Heart left ventricle (tissue), 16 donors: ENCODE results near the gene CDC14B. TPM values are rescaled to one million over a fixed set of nuclear protein-coding genes. Genes with fewer than 3 reads are reported as not detected.

Experiments
- ATAC-seq, 4 donors: fragments of 200-7000 bp; cut with Tn5 transposase; one replicate each; pipeline ENCODE4 v1.9.1; 2020 to 2022; ENCODE audit warnings: moderate library complexity in 4 of 4, mild to moderate bottlenecking in 3 of 4, moderate number of reproducible peaks in 1 of 4
- DNase-seq, 5 donors: peaks; one replicate each; pipeline ENCODE4 v3.0.0-alpha.2; 2020
- H3K27ac ChIP-seq, 12 donors: fragments of 200-600 bp; sonication (generic) in 4 of 12; one replicate each; pipeline versions ENCODE4 v1.5.0 to v1.8.0; 2016 to 2022; ENCODE audit warnings: mild to moderate bottlenecking in 2 of 12
- H3K27me3 ChIP-seq, 9 donors: fragments of 200-600 bp; sonication (generic) in 2 of 9; one replicate each; pipeline versions ENCODE4 v1.5.1 to v1.8.0; 2016 to 2022; ENCODE audit warnings: mild to moderate bottlenecking in 3 of 9
- H3K36me3 ChIP-seq, 9 donors: fragments of 200-600 bp; sonication (generic) in 2 of 9; one replicate each; pipeline versions ENCODE4 v1.5.0 to v1.8.0; 2018 to 2022; ENCODE audit warnings: mild to moderate bottlenecking in 2 of 9
- H3K4me1 ChIP-seq, 12 donors: fragments of 200-600 bp; sonication (generic) in 4 of 12; one replicate each; pipeline versions ENCODE4 v1.5.0 to v1.8.0; 2016 to 2022; ENCODE audit warnings: mild to moderate bottlenecking in 3 of 12
- H3K4me3 ChIP-seq, 12 donors: fragments of 200-600 bp; sonication (generic) in 4 of 12; one replicate each; pipeline versions ENCODE4 v1.5.0 to v1.8.0; 2017 to 2022; ENCODE audit warnings: mild to moderate bottlenecking in 9 of 12, moderate library complexity in 4 of 12
- H3K9me3 ChIP-seq, 12 donors: fragments of 200-600 bp; sonication (generic) in 4 of 12; one replicate each; pipeline versions ENCODE4 v1.5.0 to v1.8.0; 2016 to 2022; ENCODE audit warnings: mild to moderate bottlenecking in 1 of 12
- POLR2A ChIP-seq, 2 donors: fragments of 450-650 bp; IDR thresholded peaks; one replicate each; pipeline ENCODE4 v1.6.1; 2017; ENCODE audit warnings: antibody characterized with exemption in 2 of 2, mild to moderate bottlenecking in 2 of 2, moderate library complexity in 2 of 2
- WGBS, 4 donors: extraction: QIAGEN DNeasy Blood & Tissue Kit in 2 of 4; methylation state at CpG; one replicate each; pipeline versions ENCODE4 v1.1.5 to v1.1.7; 2013 to 2018; 5-methylcytosine and 5-hydroxymethylcytosine counted together
- intact Hi-C, 10 donors: fragments of 100-400 bp; cut with DNase I; formaldehyde crosslinking; loops; one replicate each; pipeline versions ENCODE4 v1.11.1 to v1.14.2; 2022
- polyA plus RNA-seq, 2 donors: library from polyadenylated mRNA; stranded (reverse); fragments of 200-250 nt; gene quantifications; one replicate each; pipeline ENCODE4 v1.2.3, GENCODE V29; 2013
- total RNA-seq, 9 donors: library from RNA; depleted of rRNA in 2 of 9; stranded (reverse); fragments of >200 nt in 2 of 9; fragmentation: NEBNext Ultra II Directional in 3 of 9; extraction: Animal tissue kit (Norgen Biotek cat#: 25700) in 3 of 9; gene quantifications; one replicate each; pipeline versions ENCODE4 v1.1.0 to v1.2.4, GENCODE V29; 2016 to 2023
- TF ChIP-seq, protein P1 (sequence below), 12 donors: fragments of 200-600 bp; sonication (generic) in 4 of 12; IDR thresholded peaks; one replicate each; pipeline versions ENCODE4 v1.5.0 to v1.8.0; 2018 to 2022; ENCODE audit warnings: antibody characterized with exemption in 12 of 12, mild to moderate bottlenecking in 5 of 12
- donor health status: ischemic (EF 13 %, LVEDD 7.1; RV severe dilation, severe dysfunction).
- donor health status: healthy with polysubstance abuse.
- donor health status: DM: no; HTN: yes; CAD: no.
- donor health status: DM: no; HTN: no; CAD: no.
- donor health status: ischemic (EF 25% LVEDD 6.9; RV normal size, moderate dysfunction).
- donor health status: ischemic (EF 25% LVEDD 5.7; RV mildly dilated, moderate dysfunction).
- donor health status: healthy.
- donor health status: DM: yes; HTN: yes; CAD: no.
- donor health status: ischemic (EF 35%, LVEDD 5.7; RV mildly dilated, moderate dysfunction).
- donor health status: nonischemic (EF 11% LVEDD 7.7; RV severe dilation, severe dysfunction).
- donor health status: DM: yes; HTN: yes; CAD: no.
- donor health status: PGD.
- donor health status: ischemic (EF 29% LVEDD 5.4; RV normal size, mild dysfunction).
- donor health status: nonischemic (EF 23%, LVEDD 6.1; RV moderate dilation, normal function).

CDC14B gene
- total and polyA plus RNA-seq, 11 donors = 5.1 to 37.0 (median 23.7) TPM

- ATAC-seq (no peak), DNase-seq (no peak)
- peaks cover 0 to 35% (median 10%) of the 10 kb centered on the region in 12 donors for H3K4me1 ChIP-seq
- H3K4me3 ChIP-seq = no peak overlapping the region
- peaks cover 0 to 21% (median 0%) of the 10 kb centered on the region in 9 donors for H3K36me3 ChIP-seq
- WGBS, 4 donors = 66 to 82% (median 74%) methylated on average over 6 of the region's 6 CpGs
- H3K9me3 ChIP-seq = no peaks in the 10 kb centered on the region
- intact Hi-C loops = no loop called here
- no peak for TF ChIP-seq POLR2A (IDR thresholded peaks at IDR 0.05)
- TF ChIP-seq, protein P1, sequence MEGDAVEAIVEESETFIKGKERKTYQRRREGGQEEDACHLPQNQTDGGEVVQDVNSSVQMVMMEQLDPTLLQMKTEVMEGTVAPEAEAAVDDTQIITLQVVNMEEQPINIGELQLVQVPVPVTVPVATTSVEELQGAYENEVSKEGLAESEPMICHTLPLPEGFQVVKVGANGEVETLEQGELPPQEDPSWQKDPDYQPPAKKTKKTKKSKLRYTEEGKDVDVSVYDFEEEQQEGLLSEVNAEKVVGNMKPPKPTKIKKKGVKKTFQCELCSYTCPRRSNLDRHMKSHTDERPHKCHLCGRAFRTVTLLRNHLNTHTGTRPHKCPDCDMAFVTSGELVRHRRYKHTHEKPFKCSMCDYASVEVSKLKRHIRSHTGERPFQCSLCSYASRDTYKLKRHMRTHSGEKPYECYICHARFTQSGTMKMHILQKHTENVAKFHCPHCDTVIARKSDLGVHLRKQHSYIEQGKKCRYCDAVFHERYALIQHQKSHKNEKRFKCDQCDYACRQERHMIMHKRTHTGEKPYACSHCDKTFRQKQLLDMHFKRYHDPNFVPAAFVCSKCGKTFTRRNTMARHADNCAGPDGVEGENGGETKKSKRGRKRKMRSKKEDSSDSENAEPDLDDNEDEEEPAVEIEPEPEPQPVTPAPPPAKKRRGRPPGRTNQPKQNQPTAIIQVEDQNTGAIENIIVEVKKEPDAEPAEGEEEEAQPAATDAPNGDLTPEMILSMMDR (IDR thresholded peaks at IDR 0.05) = no peak
- peak overlapping the region in 5 of 12 donors; percentile 5 to 39 (median 35) for H3K27ac ChIP-seq
- no peaks in the 10 kb centered on the region for H3K27me3 ChIP-seq
Measured at GRCh38 chr9:96502539-96503373, 116.9 kb downstream of the CDC14B start.

DNA sequence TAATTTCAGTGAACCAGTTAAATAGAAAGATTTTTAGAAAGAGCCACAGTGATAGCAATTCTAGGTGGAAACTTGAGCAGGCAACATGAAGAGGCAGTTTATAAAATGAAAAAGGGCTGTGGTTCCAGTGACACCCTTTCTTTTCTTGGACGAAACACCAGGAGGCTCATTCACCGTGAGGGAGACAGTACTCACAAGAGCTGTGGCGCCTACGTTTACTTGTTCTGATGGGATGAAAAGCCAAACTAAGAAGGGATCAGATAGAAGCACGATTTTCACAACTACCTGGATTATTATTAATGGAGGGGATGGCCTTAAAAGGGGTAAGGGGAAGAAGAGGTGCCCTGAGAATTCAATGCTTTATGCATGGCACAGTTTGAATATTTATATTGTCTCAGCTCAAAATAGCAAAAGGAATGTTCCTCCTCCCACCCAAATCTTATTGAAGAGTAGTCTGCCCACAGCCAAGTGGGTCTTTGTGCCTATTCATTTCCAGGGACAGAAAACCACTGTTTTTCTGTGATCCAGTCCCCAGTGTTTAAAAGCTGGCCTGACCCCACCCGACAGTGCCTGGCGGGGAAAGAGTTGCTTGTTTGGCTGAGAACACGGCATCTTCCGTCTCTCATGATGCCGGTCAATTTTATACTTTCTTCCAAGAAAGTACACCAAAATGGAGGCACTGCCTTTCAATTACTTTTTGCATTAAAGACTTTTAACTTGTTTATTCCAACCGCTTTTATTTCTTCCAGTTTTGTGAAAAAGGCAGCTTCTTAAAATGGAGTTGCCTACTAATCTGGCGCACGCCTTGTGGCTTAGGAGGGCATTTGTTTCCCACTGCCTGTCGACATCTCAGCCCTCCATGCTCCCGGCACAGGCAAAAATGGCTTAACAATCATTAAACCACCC lies 117.8 kb downstream of the CDC14B start:
- WGBS, 4 donors = 92 to 94% (median 94%) methylated on average over 15 of the region's 15 CpGs
- H3K9me3 ChIP-seq = no peaks in the 10 kb centered on the region
- no peaks in the 10 kb centered on the region for H3K27me3 ChIP-seq
- no peak overlapping the region for H3K4me3 ChIP-seq
- intact Hi-C loops = no loop called here
- peaks cover 0 to 35% (median 8%) of the 10 kb centered on the region in 12 donors for H3K4me1 ChIP-seq
- ATAC-seq = no peak
- peak overlapping the region in 3 of 12 donors; percentile 35 to 38 (median 35) for H3K27ac ChIP-seq
- no peak for DNase-seq
- H3K36me3 ChIP-seq = peaks cover 0 to 21% (median 0%) of the 10 kb centered on the region in 9 donors
- TF ChIP-seq, protein P1 (IDR thresholded peaks at IDR 0.05) = no peak
- TF ChIP-seq POLR2A (IDR thresholded peaks at IDR 0.05) = no peak

DNA sequence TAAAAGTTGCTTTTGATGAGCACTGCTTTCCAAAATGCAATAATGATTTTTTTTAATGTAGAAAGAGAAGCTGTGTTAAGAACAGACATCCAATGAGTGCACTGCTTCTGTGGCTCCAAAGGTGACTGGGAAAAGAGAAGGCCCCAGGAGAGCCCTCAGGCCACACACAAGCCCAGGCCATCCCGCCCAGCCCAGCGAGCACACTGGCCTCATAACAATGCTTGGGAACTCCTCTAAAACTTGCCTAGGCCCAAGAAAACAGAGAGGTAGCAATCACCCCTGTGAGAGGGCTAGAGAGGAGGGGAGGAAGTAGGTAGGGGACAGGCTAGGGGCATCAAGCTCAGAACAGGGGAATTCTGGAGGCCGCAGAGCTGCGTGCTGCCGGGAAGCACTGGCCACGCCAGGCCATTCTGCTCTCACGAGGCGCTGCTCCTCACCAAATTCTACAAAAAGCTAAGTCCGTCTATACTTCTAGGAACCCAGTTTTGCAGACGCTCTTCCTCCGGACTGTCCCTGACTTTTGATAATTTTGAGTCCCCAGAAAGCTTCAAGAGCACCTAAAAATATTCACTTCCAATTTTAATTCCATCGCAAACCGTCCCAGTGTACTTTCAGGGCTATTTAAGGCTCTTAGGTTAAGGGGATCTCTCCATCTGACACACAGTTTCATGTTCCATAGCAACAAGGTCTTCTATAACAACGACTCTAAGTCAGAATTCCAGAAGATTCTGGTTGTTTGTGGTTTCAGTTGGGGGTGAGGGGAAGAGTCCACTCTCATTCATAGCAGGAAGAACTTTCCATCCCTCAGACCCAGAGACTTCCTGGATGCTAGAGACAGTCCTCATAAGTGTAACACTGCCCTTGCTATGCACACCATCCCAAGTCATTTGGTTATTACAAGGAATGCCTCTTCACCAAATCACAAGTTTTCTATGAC lies 118.7 kb downstream of the CDC14B start:
- Histone ChIP-seq H3K4me1 (peaks cover 0 to 34% (median 8%) of the 10 kb centered on the region in 12 donors), H3K4me3 (no peak overlapping the region), H3K27ac (no peak overlapping the region), H3K36me3 (peaks cover 0 to 19% (median 0%) of the 10 kb centered on the region in 9 donors), H3K9me3 (no peaks in the 10 kb centered on the region), H3K27me3 (no peaks in the 10 kb centered on the region)
- WGBS, 4 donors = 87 to 92% (median 89%) methylated on average over 14 of the region's 14 CpGs
- intact Hi-C loops = no loop called here
- ATAC-seq = no peak
- no peak for TF ChIP-seq POLR2A (IDR thresholded peaks at IDR 0.05)
- TF ChIP-seq, protein P1 (IDR thresholded peaks at IDR 0.05) = no peak
- no peak for DNase-seq
